ENCODE data around the gene PPIL4. TPM values are rescaled to one million over a fixed set of nuclear protein-coding genes. Genes with fewer than 3 reads are reported as not detected.

Gene PPIL4
- total RNA-seq, 2 experiments from 2014 or later: 51.8 to 53.5 TPM

DNA sequence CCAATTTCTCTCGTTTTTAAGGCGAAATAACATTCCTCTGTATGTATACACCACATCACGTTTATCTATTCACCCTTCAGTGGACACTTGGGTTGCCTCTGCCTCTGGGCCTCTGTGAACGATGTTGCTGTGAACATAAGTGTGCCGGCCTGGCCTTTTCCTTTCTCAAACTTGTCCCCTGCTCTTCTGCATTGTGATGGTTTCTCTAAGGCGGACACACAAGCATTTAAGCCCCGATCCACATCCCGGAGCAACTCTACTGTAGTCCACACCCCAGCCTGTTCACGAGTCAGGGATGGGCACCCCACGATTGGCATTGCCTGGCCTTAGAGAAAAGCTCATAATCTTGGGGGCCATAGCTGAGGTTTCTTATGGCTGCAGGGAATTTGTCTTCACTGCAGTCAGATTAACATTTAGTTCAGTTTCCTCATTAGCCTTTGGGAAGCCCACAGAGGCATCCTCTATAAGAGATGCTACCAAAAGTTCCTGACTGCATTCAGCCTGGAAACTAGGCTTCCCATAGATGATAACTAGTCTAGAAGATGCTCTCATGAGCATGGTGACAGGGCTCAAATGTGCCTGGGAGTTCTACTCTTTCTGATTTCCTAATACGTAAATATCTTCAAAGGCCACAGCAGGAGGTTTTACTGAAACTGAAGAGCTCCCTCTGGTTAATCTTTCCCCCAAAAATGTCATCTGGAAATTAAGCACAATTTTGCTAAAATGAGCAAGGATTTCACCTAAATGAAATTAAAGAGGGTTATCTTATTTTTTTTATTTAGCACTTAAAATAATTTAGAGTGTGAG is 61.8 kb downstream of the PPIL4 start:
- peaks cover 70% of the 10 kb centered on the region for H3K4me1 Mint-ChIP-seq (ENCODE audit: low read depth)
- Histone ChIP-seq H3K27me3 (ENCODE audit: control insufficient read depth in 1 of 2, insufficient read depth in 2 of 2, low read length in 2 of 2) (no peaks in the 10 kb centered on the region), H3K27ac (ENCODE audit: low read depth in 1 of 2, low read length in 2 of 2) (peak overlapping the region; percentile 91 to 97), H3K4me3 (ENCODE audit: low read length) (peak overlapping the region; percentile 68), H3K36me3 (ENCODE audit: insufficient read depth, low read length) (no peaks in the 10 kb centered on the region), H3K9me3 (ENCODE audit: control insufficient read depth in 1 of 2, insufficient read depth in 1 of 2, low read length in 2 of 2) (no peaks in the 10 kb centered on the region), H3K4me1 (ENCODE audit: insufficient read depth, low read length) (peaks cover 80% of the 10 kb centered on the region)
- no peaks in the 10 kb centered on the region for H3K9me3 Mint-ChIP-seq
- H3K27ac Mint-ChIP-seq: peak overlapping the region; percentile 99
- CTCF ChIA-PET: interaction anchor here (0.6 to 3.3 kb wide), 19 partner anchors 10 to 402 kb away, joined by 3 to 24 read pairs (median 5); partner anchors contain the start of genes GINM1 and PPIL4
- DNase-seq: peak in 3 of 14 experiments; percentile 32 to 51 (median 46)
- peak overlapping the region; percentile 92 for H3K4me3 Mint-ChIP-seq
- H3K36me3 Mint-ChIP-seq (ENCODE audit: low read depth): peaks cover 43% of the 10 kb centered on the region
- no peaks in the 10 kb centered on the region for H3K27me3 Mint-ChIP-seq
- TF ChIP-seq, protein P1, sequence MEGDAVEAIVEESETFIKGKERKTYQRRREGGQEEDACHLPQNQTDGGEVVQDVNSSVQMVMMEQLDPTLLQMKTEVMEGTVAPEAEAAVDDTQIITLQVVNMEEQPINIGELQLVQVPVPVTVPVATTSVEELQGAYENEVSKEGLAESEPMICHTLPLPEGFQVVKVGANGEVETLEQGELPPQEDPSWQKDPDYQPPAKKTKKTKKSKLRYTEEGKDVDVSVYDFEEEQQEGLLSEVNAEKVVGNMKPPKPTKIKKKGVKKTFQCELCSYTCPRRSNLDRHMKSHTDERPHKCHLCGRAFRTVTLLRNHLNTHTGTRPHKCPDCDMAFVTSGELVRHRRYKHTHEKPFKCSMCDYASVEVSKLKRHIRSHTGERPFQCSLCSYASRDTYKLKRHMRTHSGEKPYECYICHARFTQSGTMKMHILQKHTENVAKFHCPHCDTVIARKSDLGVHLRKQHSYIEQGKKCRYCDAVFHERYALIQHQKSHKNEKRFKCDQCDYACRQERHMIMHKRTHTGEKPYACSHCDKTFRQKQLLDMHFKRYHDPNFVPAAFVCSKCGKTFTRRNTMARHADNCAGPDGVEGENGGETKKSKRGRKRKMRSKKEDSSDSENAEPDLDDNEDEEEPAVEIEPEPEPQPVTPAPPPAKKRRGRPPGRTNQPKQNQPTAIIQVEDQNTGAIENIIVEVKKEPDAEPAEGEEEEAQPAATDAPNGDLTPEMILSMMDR (IDR thresholded peaks at IDR 0.05): no peak
- POLR2A ChIA-PET: interaction anchor here (0.6 to 2.9 kb wide), 6 partner anchors 10 to 724 kb away, joined by 3 to 27 read pairs (median 11); partner anchors contain the start of gene PPIL4
- ATAC-seq (ENCODE audit: poor library complexity): no peak
- intact Hi-C loops (cut with DNase I, micrococcal nuclease): loop anchor here (1.0 to 2.0 kb wide), 3 partner anchors 25 to 33 kb away; no protein-coding TSS in a partner anchor

DNA sequence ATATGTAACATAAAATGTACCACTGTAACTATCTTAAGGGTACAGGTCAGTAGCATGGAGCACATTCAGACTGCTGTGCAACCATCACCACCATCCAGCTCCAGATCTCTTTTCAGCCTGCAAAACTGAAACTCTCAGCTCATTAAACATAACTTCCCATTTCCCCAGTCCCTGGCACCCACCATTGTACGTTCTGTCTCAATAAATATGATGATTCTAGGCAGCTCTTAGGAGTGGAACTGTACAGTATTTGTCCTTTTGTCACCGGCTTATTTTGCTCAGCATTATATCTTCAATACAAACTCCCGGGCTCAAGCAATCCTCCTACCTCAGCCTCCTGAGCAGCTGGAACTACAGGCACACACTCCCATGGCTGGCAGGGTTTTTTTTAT is 62.5 kb downstream of the PPIL4 start:
- peak overlapping the region; percentile 68 for H3K4me3 ChIP-seq (ENCODE audit: low read length)
- no peaks in the 10 kb centered on the region for H3K36me3 ChIP-seq (ENCODE audit: insufficient read depth, low read length)
- Mint-ChIP-seq H3K27ac (peak overlapping the region; percentile 99), H3K27me3 (no peaks in the 10 kb centered on the region), H3K4me1 (ENCODE audit: low read depth) (peaks cover 77% of the 10 kb centered on the region), H3K9me3 (no peaks in the 10 kb centered on the region), H3K4me3 (peak overlapping the region; percentile 92), H3K36me3 (ENCODE audit: low read depth) (peaks cover 43% of the 10 kb centered on the region)
- ChIA-PET POLR2A (interaction anchor here (0.6 to 2.9 kb wide), 4 partner anchors 9 to 61 kb away, joined by 3 to 27 read pairs (median 3); no protein-coding TSS in a partner anchor), CTCF (interaction anchor here (0.9 to 3.3 kb wide), 8 partner anchors 15 to 429 kb away, joined by 3 to 24 read pairs (median 8); partner anchors contain the start of gene PPIL4)
- no peaks in the 10 kb centered on the region for H3K9me3 ChIP-seq (ENCODE audit: control insufficient read depth in 1 of 2, insufficient read depth in 1 of 2, low read length in 2 of 2)
- TF ChIP-seq, protein P1 (IDR thresholded peaks at IDR 0.05): no peak
- H3K27me3 ChIP-seq (ENCODE audit: control insufficient read depth in 1 of 2, insufficient read depth in 2 of 2, low read length in 2 of 2): no peaks in the 10 kb centered on the region
- peak in 3 of 14 experiments; percentile 40 to 50 (median 44) for DNase-seq
- H3K4me1 ChIP-seq (ENCODE audit: insufficient read depth, low read length): peaks cover 79% of the 10 kb centered on the region
- peak overlapping the region; percentile 91 to 97 for H3K27ac ChIP-seq (ENCODE audit: low read depth in 1 of 2, low read length in 2 of 2)
- intact Hi-C loops (cut with DNase I, micrococcal nuclease): no loop called here
- no peak for ATAC-seq (ENCODE audit: poor library complexity)

DNA sequence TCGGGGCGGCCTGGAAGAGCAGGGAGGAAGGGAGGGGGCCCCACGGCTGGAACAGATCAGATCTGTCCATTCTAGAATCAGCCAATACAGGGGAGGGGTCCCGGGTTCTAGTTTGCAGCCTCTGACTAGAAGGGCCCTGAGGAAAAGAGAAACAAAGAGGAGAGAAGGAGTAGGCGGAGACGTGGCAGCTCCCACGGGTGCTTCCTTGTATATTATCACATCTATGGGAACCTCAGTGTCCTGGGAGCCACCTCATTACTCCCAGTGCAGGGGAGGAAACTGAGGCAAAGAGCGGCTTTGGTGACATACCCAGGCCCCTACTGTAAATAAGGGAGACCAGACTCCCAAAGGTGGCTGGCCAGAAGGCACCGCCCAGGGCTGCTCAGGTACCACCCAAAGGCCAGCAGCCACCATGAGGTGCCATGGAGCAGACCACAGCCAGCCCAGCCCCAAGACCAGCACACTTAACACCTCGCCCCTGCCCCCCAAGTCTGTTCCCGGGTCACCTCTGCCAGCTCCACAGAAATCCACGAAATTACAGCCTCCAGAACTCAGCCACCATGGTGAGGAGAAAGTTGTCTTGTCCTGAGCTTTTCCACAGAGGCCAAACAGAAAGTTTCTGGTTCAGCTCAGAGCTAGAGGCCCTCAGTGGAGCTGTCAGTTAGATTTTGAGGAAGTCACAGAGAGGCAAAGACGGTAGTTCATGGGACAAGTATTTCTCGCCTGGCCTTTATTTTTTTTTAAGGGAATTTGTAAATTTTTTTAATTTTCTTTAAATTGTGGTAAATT is 63.1 kb downstream of the PPIL4 start:
- Histone ChIP-seq H3K27ac (ENCODE audit: low read depth in 1 of 2, low read length in 2 of 2) (peak overlapping the region; percentile 91 to 97), H3K27me3 (ENCODE audit: control insufficient read depth in 1 of 2, insufficient read depth in 2 of 2, low read length in 2 of 2) (no peaks in the 10 kb centered on the region), H3K4me3 (ENCODE audit: low read length) (peak overlapping the region; percentile 68), H3K4me1 (ENCODE audit: insufficient read depth, low read length) (peaks cover 75% of the 10 kb centered on the region), H3K36me3 (ENCODE audit: insufficient read depth, low read length) (no peaks in the 10 kb centered on the region), H3K9me3 (ENCODE audit: control insufficient read depth in 1 of 2, insufficient read depth in 1 of 2, low read length in 2 of 2) (no peaks in the 10 kb centered on the region)
- peak in 3 of 14 experiments; percentile 42 to 47 (median 46) for DNase-seq
- Mint-ChIP-seq H3K4me1 (ENCODE audit: low read depth) (peaks cover 78% of the 10 kb centered on the region), H3K4me3 (peak overlapping the region; percentile 92), H3K9me3 (no peaks in the 10 kb centered on the region), H3K36me3 (ENCODE audit: low read depth) (peaks cover 49% of the 10 kb centered on the region), H3K27me3 (no peaks in the 10 kb centered on the region), H3K27ac (peak overlapping the region; percentile 99)
- ChIA-PET POLR2A (interaction anchor here (0.6 to 2.9 kb wide), 4 partner anchors 9 to 62 kb away, joined by 3 to 27 read pairs (median 3); no protein-coding TSS in a partner anchor), CTCF (interaction anchor here (0.9 to 2.5 kb wide), 5 partner anchors 16 to 428 kb away, joined by 3 to 15 read pairs (median 4); partner anchors contain the start of gene PPIL4)
- TF ChIP-seq, protein P1 (IDR thresholded peaks at IDR 0.05): no peak
- intact Hi-C loops (cut with DNase I, micrococcal nuclease): no loop called here
- ATAC-seq (ENCODE audit: poor library complexity): no peak

Data from CD4-positive, alpha-beta T cell (primary cell).